ENCODE measurements around the gene IGFBP5.
A peak's percentile ranks its signal among the peaks of the same experiment; 100 is the strongest.

IGFBP5 gene

DNA sequence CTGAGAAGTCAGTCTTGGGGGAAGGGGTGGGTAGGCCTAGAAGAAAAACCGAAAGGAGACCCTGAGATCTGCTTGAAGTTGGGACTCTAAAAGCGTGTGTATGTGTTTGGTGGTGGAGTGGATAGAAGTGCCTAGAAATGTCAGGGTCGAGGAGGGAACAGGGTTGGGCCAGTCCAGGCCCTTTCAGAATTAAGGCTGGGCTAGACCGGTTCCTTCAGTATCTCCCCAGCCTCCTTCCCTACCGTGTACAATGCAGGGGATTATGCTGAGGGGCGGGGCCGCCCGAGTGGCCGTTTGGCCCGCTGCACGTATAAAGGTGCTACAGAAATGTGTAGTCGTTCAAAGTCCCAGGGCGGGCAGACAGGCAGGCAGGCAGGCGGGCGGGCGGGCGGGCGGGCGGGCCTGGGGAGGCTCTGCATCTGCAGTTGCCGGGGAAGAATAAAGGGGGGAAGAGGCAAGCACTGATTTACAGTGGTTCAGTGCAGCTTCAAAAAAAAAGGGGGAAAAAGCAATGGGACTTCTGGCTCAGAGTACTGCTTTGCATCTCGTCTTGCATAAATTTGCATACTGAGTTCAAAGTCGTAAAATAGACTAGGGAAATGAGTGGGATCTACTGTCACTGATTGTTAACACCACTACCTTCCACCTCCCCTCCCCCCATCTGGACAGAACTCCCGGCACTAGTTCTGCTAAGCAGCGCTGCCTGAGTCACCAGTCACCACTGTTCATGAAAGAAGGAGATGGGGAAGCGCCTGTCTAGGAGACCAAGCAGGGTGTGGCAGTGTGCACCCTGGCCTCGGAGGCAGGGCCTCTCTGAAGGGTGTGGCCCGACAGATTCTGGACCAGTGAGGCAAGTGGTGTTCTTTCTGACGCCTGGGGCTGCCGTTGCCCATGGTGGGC, 58.5 kb downstream of the IGFBP5 start:
- no peak for DNase-seq

DNA sequence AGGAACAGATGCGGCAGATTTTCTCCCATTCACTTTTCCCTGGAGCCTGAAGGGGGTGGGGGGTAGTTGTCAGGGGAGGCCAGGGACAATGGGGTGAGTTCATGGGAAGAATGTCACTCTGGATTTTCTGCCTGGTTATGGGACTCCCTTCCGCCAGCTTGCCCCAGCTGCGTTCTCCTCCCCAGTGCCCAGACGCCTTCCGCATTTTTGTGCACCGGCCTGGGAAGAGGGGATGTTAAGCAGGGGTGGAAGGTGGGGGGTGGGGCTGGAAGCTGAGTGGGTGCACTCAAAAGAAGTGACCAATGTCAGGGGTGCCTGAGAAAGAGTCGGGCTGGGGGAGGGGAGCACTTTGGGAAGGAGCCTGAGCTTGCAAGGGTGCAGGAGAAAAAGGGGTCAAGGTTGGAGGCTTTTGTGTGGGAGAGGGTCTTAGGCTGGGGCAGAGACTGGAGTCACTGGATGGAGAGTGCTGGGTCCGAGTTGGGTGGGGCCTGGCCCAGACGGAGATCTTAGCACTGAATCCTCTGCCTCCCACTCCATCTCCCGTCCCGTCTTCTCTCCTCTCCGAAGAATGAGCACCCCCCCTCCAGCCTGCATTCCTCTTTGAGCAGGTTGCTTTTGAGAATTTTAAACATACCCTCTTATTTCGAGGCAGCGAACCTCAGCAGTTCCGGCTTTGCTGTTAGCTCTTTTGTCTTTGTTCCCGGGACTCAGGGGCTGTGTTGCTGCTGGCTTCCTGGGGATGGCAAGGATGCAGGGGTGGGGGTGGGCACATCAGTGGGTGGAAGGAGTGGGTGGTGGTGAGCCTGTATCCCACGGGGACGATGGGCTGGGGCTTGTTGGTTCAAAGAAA, 59.4 kb downstream of the IGFBP5 start:
- DNase-seq = no peak

DNA sequence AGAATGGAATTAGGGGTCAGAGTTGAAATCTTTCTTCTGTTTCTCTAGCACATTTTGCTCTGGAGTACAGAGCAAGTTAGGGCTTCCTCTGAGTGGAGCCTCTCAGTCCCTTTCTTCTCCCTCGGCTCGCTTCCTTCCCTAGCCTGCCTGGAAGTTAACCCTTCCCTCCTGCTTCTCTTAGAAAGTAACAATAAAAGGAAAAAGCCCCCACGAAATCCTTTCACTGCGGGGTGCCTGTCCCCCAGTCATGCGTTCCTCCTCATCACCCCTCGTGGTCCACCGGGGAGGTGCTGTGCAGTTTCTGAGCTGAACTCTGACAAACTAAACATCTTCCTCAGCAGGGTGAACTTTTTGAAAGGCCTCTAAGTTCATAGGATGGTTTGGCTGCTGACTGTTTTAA, 60.2 kb downstream of the IGFBP5 start:
- no peak for DNase-seq

DNA sequence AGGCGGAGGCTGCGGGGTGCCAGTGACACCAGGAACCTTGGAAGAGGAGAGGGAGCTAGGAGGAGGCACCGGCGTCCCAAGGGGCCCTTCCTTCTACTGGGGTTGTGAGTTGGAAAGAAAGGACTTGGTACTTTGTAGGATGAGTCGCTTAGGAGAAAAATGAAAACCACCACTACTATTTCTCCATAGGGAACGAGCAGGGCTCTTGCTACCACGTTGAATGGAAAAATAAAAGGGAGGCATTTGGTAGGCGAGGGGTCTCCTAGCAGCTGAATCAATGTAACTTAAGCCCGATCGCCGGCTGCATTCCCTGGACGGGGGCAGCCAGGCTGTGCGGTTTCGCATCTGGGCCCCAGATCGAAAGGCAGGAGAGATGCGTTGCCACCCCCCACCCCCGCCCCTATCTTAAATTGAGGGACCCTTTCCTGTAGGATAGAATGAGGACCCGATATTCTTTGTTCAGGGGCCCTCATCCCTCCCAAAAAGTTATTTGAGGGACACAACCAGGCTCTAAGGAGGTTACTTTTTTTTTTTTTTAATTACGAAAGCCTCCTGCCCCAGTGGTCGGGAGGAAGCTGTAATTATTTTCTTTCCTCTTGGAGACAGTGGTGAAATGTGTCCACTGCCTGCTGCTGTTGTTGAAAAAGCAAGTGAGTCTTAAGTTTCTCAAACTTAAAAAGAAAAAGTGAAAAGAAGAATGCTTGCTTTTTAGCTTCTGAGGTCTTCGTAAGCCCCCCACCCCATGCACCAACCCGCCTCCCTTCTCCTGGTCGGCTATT, 60.8 kb downstream of the IGFBP5 start:
- DNase-seq = no peak

DNA sequence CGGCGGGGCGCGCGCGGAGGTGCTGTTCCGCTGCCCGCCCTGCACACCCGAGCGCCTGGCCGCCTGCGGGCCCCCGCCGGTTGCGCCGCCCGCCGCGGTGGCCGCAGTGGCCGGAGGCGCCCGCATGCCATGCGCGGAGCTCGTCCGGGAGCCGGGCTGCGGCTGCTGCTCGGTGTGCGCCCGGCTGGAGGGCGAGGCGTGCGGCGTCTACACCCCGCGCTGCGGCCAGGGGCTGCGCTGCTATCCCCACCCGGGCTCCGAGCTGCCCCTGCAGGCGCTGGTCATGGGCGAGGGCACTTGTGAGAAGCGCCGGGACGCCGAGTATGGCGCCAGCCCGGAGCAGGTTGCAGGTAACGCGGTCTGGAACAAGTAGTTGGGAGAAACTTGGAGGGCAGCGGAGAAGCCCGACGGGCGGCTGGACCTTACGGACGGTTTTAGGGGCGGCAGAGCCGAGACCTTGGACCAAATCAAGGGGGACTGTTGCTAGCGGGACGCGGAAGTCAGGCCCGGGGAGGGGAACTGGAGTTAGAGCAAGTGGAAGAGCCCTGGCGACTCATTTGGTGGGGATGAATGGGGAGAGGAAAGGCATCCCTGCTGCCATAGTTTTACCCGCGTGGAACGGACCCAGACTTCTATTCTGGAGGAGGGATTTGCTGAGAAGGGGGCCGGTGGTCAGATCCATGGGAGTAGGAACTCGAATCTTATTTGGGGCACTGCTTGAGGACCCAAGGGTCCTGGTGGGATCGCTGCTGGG, 61.6 kb downstream of the IGFBP5 start:
- DNase-seq = no peak

DNA sequence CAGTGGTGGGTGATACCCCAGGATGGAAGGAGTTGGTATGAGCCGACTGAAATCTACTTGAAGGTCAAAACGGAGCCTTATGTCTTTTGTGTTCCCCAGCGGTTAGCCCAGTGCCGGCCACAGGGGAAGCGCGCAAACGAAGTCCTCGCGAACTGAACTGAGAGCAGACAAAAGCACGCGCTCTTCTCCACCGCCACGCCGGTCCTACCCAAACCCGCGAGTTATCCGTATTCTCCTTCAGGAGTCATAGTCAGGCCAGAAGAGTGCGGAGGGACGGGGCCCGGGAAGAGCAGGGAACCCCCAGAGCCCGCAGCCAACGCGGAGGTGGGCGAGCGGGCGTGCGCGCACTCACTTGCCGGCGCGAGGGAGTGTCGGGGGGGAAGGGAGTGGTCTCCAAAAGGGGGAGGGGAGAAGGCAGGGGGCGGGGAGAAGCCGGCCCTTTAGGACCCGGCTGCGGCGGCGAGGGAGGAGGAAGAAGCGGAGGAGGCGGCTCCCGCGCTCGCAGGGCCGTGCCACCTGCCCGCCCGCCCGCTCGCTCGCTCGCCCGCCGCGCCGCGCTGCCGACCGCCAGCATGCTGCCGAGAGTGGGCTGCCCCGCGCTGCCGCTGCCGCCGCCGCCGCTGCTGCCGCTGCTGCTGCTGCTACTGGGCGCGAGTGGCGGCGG, 62.3 kb downstream of the IGFBP5 start, which contains the start of gene IGFBP2:
IGFBP2 (plus strand) TSS at position 469 of the 664 bp plus-strand sequence; CDS start at position 573, 104 bp downstream.
- no peak for DNase-seq

DNA sequence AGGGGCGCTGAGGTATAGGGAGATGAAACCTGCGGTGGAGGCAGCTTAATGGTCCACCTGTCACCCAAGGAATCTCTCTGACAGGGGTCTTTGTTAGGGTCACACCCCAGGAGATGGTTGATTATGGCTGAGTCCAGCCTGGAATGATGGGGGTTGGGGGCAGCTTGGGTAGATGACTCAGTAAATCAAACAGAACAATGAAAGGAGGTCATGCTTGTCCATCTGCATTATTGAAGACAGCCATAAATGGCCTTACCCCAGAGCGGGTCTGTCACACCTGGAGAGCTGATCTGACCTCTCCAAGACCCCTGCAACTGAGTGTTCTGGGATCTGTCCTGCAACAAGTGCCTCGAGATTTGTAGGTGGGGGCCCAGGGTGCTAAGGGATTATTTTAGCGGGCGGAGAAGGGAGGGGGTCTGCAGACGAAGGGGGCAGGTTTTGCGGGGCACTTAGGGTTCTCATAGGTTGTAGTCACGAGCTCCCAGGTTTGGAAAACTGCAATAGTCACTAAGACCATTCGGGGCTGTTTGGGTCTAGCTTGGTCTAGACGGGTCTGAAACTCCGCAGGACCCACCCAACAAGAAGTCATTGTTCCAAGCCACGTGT, 62.9 kb downstream of the IGFBP5 start:
- DNase-seq = no peak

DNA sequence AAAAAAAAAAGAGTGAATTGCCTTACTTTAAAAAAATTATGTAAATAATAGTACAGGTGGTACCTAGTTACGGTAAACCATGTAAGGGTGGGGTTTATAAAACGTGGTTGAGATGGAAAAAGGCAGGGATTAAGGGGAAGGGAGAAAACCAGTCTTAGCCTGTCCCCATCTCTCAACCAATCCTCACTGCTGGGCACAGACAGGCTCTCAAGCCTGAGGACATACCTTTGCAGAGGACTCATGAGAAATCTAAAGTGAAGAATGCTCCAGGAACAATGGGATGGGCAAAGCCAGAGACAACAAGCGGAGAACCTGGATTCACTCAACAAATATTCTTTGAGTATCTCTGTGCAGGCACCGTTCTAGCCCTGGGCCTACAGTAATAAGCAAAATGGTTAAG, 65.6 kb downstream of the IGFBP5 start:
- DNase-seq = no peak

DNA sequence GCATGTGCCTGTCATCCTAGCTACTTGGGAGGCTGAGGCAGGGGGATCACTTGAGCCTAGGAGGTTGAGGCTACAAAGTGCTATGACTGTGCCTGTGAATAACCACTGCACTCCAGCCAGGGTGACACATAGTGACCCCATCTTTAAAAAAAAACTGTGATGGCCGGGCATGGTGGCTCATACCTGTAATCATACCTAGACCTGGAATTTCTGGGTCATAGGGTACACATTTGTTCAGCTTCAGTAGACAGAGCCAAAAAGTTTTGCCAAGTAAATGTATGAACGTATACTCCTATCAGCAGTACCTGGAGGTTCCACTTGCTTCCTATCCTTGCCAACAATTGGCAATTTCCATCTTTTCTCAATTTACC, 68.5 kb downstream of the IGFBP5 start:
- no peak for DNase-seq

DNA sequence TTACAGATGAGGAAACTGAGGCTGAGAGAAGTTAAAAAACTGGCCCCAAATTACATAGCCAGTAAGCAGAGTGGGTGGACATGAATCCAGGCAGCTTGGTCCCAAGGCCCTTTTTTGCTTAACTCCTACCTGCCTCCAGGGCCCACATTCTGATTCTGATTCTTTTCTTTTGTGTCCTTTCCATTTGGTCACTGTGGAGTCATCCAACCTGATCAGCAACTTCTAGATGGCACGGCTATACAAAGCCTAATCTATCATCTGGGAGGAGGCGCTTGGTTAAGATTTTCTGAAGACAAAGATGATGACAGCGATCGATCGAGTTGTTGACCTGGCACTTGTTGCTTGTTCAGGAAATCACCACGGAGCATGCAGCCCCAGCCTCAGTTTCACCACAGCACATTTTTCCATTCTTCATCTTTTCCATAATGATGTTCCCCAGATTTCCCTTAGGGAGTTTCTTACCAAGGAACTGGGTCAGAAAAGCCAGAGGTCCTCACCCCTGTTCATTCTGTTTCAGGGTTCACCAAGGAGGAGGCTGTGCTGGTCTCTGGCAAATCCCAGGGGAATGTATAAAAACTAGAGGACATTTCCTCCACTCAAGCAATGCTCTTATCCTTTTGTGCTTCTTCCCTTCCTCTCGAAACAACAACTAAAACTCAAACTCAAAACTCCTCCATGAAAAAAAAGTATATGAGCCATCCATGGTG, 69.0 kb downstream of the IGFBP5 start:
- DNase-seq = no peak

DNA sequence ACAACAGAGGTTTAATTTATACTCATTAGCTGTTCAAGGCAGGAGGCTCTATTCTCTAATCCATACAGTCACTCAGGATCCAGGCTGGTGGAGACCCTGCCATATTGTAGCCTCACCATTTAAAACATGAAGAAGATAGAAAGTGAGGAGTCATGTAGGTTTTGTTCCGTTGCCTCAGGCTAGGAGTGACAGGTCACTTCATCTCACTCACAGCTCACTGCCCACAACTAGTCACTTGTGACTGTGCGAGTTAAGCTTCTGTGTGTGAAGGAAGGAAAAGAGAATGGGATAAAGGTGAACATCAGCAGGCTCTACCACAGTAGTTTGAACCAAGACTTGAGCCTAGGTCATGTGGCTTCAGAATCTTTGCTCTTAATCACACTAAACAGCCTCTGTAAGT, 71.1 kb downstream of the IGFBP5 start:
- DNase-seq = no peak

DNA sequence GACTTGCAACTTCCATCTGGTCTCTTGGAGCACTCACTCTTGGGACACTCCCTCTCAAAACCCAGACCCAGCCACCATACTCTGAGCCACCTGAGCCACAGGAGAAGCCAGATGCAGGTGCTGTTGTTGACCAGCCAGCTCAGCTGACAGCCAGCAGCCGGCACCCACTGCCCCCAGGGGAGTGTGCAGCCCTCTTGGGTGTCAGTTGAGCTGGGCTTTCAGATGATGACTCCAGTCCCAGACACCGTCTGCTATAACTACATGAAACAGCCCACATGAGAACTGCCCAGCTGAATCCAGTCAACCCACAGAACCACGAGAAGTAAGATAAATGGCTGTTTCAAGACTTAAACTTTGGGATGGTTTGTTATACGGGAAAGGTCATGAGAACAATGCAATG, 72.8 kb downstream of the IGFBP5 start:
- DNase-seq = peak; percentile 53

All from NCI-H1436 treated with DMSO at 0.1 percent for 48 hours (cell line).